ENCODE data around the gene AQP3. TPM values are rescaled to one million over a fixed set of nuclear protein-coding genes. Genes with fewer than 3 reads are reported as not detected.

Gene AQP3
- total RNA-seq, 1 donor from 2014 or later: 0.18 TPM

Other genes starting within 250 kb of the AQP3 start
- not detected in 2 replicates for gene SPINK4, start 207.4 kb downstream of the AQP3 start, total RNA-seq
- gene BAG1, start 182.9 kb downstream of the AQP3 start, total RNA-seq: 46.4 and 53.4 TPM in 2 replicates
- 56.5 and 64.9 TPM in 2 replicates for gene CHMP5, start 182.5 kb downstream of the AQP3 start, total RNA-seq
- 19.2 and 24.0 TPM in 2 replicates for gene NFX1, start 157.1 kb downstream of the AQP3 start, total RNA-seq
- gene AQP7, start 45.0 kb downstream of the AQP3 start, total RNA-seq: not detected in 2 replicates
- 23.5 and 24.0 TPM in 2 replicates for gene NOL6, start 26.3 kb upstream of the AQP3 start, total RNA-seq
- gene ANKRD18B, start 76.7 kb upstream of the AQP3 start, total RNA-seq: 0.82 and 0.93 TPM in 2 replicates

All from glomerular endothelial cell (primary cell).